ENCODE results near the gene ACTBL2.
A peak's percentile ranks its signal among the peaks of the same experiment; 100 is the strongest.

The ACTBL2 gene

DNA sequence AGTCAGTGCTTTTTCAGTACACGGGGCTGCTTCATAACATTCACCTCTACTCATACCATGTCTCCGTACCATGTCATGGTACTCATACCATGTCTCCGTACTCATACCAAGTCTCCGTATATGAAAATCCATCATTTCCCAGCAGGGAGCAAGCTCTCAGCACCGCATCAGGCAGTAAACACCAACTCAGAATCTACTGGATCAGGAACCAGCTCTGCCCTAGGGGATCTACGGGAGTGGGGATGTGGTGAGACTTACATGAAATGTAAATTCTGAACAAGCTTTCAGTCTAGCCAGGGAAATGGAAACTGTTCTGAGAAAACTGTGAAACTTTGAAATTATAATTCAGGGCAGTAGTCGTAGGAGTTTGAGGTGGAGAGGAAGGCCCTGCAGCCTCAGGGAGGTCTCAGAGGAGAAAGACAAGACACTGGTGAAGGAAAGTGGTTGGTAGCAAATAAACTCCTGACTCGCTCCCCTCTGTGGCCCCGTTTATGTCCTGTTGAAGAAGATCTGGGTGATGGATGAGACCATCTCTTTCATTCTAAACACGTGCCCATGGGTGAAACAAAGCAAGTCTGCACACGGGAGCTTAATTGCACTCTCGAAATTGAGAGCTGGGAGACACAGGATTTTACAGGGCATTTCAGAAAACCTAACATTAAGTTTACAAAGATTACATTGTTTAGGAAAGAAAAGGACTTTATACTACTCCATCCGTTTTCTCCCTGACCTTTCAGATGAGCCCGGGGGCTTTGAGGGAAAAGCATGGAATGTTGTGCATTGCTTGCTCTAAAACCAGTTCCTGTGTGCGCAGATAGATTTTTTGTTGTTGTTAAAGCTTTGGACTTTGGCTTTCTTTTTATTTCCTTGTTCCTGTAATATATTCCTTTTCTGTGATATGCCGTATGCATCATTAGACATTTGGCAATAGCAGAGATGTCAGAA is 26.8 kb downstream of the ACTBL2 start:
- Histone ChIP-seq H3K4me1 (peaks cover 0 to 45% (median 27%) of the 10 kb centered on the region in 4 donors), H3K4me3 (no peak overlapping the region), H3K27me3 (no peaks in the 10 kb centered on the region), H3K9me3 (no peaks in the 10 kb centered on the region), H3K36me3 (no peaks in the 10 kb centered on the region), H3K27ac (no peak overlapping the region)
- no peak for DNase-seq
- intact Hi-C loops (cut with DNase I; ENCODE audit: low total_unique reads) = no loop called here
- TF ChIP-seq, protein P1, sequence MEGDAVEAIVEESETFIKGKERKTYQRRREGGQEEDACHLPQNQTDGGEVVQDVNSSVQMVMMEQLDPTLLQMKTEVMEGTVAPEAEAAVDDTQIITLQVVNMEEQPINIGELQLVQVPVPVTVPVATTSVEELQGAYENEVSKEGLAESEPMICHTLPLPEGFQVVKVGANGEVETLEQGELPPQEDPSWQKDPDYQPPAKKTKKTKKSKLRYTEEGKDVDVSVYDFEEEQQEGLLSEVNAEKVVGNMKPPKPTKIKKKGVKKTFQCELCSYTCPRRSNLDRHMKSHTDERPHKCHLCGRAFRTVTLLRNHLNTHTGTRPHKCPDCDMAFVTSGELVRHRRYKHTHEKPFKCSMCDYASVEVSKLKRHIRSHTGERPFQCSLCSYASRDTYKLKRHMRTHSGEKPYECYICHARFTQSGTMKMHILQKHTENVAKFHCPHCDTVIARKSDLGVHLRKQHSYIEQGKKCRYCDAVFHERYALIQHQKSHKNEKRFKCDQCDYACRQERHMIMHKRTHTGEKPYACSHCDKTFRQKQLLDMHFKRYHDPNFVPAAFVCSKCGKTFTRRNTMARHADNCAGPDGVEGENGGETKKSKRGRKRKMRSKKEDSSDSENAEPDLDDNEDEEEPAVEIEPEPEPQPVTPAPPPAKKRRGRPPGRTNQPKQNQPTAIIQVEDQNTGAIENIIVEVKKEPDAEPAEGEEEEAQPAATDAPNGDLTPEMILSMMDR (IDR thresholded peaks at IDR 0.05) = no peak

GRCh38 chr5:57454896-57455295 is 27.7 kb downstream of the ACTBL2 start:
- no peaks in the 10 kb centered on the region for H3K27me3 ChIP-seq
- TF ChIP-seq, protein P1 (IDR thresholded peaks at IDR 0.05) = no peak
- no peak for DNase-seq
- no peak overlapping the region for H3K4me3 ChIP-seq
- H3K4me1 ChIP-seq = peaks cover 0 to 53% (median 33%) of the 10 kb centered on the region in 4 donors
- no peaks in the 10 kb centered on the region for H3K9me3 ChIP-seq
- H3K36me3 ChIP-seq = no peaks in the 10 kb centered on the region
- intact Hi-C loops (cut with DNase I; ENCODE audit: low total_unique reads) = no loop called here
- H3K27ac ChIP-seq = no peak overlapping the region

- peak overlapping the region; percentile 12 to 52 for H3K27ac ChIP-seq
Observed at GRCh38 chr5:57453728-57454127, 28.9 kb downstream of the ACTBL2 start.

DNA sequence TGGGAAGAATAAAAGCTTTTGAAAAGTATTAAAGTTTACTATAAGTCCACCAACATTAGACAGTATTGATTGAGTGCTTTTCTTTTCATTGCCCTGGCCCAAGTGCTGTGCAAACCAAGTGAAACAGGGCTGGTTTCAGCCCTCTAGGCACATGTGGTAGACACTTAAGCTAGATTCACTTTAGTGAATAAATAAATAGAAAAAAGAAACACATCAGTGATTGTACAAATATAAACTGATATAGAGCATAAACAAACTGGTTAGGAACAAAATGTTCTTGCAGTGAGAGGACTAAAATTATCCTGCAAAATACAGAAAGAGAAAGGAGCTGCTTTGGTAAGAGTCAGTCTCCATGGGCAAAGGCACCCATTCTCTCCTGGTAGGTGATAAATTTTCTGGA is 29.7 kb downstream of the ACTBL2 start:
- Histone ChIP-seq H3K27me3 (no peaks in the 10 kb centered on the region), H3K4me3 (no peak overlapping the region), H3K9me3 (no peaks in the 10 kb centered on the region), H3K4me1 (peaks cover 0 to 66% (median 35%) of the 10 kb centered on the region in 4 donors), H3K27ac (peak overlapping the region; percentile 12 to 66), H3K36me3 (no peaks in the 10 kb centered on the region)
- intact Hi-C loops (cut with DNase I; ENCODE audit: low total_unique reads) = no loop called here
- no peak for DNase-seq
- TF ChIP-seq, protein P1 (IDR thresholded peaks at IDR 0.05) = no peak

More at GRCh38 chr5:57453728-57454127, 28.9 kb downstream of the ACTBL2 start:
- H3K4me1 ChIP-seq = peaks cover 0 to 58% (median 35%) of the 10 kb centered on the region in 4 donors
- H3K36me3 ChIP-seq = no peaks in the 10 kb centered on the region
- intact Hi-C loops (cut with DNase I; ENCODE audit: low total_unique reads) = no loop called here
- no peaks in the 10 kb centered on the region for H3K27me3 ChIP-seq
- no peak for DNase-seq
- H3K4me3 ChIP-seq = no peak overlapping the region
- H3K9me3 ChIP-seq = no peaks in the 10 kb centered on the region
- TF ChIP-seq, protein P1 (IDR thresholded peaks at IDR 0.05) = no peak

- TF ChIP-seq, protein P1 (IDR thresholded peaks at IDR 0.05) = no peak
- Histone ChIP-seq H3K36me3 (no peaks in the 10 kb centered on the region), H3K27ac (peak overlapping the region; percentile 12 to 66), H3K4me3 (no peak overlapping the region), H3K27me3 (no peaks in the 10 kb centered on the region), H3K4me1 (peaks cover 0 to 67% (median 35%) of the 10 kb centered on the region in 4 donors), H3K9me3 (no peaks in the 10 kb centered on the region)
- intact Hi-C loops (cut with DNase I; ENCODE audit: low total_unique reads) = no loop called here
- no peak for DNase-seq
Observed at GRCh38 chr5:57450991-57451876, 31.4 kb downstream of the ACTBL2 start.
